Measurements from ENCODE around the gene KIR2DL4. TPM values are rescaled to one million over a fixed set of nuclear protein-coding genes. Genes with fewer than 3 reads are reported as not detected.

KIR2DL4 gene
- polyA plus RNA-seq, 1 donor = not detected

Other genes with a start within 250 kb of the KIR2DL4 start
- gene LILRA2, start 229.8 kb upstream of the KIR2DL4 start, polyA plus RNA-seq (ENCODE audit: insufficient read length) = 0.74 TPM
- 0.56 TPM for gene LILRA1, start 210.0 kb upstream of the KIR2DL4 start, polyA plus RNA-seq (ENCODE audit: insufficient read length)
- gene LILRB1, start 173.1 kb upstream of the KIR2DL4 start, polyA plus RNA-seq (ENCODE audit: insufficient read length) = 2.0 TPM
- 1.3 TPM for gene LILRB4, start 140.6 kb upstream of the KIR2DL4 start, polyA plus RNA-seq (ENCODE audit: insufficient read length)
- not detected for gene KIR3DL3, start 79.2 kb upstream of the KIR2DL4 start, polyA plus RNA-seq (ENCODE audit: insufficient read length)
- not detected for gene KIR2DL3, start 65.1 kb upstream of the KIR2DL4 start, polyA plus RNA-seq (ENCODE audit: insufficient read length)
- not detected for gene KIR2DL1, start 33.8 kb upstream of the KIR2DL4 start, polyA plus RNA-seq (ENCODE audit: insufficient read length)
- not detected for gene KIR3DL1, start 12.9 kb downstream of the KIR2DL4 start, polyA plus RNA-seq (ENCODE audit: insufficient read length)
- gene KIR2DS4, start 29.1 kb downstream of the KIR2DL4 start, polyA plus RNA-seq (ENCODE audit: insufficient read length) = not detected
- not detected for gene KIR3DL2, start 46.8 kb downstream of the KIR2DL4 start, polyA plus RNA-seq (ENCODE audit: insufficient read length)
- gene FCAR, start 70.6 kb downstream of the KIR2DL4 start, polyA plus RNA-seq (ENCODE audit: insufficient read length) = 0.35 TPM
- gene NCR1, start 102.5 kb downstream of the KIR2DL4 start, polyA plus RNA-seq (ENCODE audit: insufficient read length) = 0.35 TPM
- not detected for gene NLRP7, start 143.9 kb downstream of the KIR2DL4 start, polyA plus RNA-seq (ENCODE audit: insufficient read length)
- 0.59 TPM for gene NLRP2, start 162.8 kb downstream of the KIR2DL4 start, polyA plus RNA-seq (ENCODE audit: insufficient read length)
- gene GP6, start 234.7 kb downstream of the KIR2DL4 start, polyA plus RNA-seq (ENCODE audit: insufficient read length) = 0.15 TPM

Measured in hindlimb muscle (tissue), 1 donor.